Body of pancreas (tissue), 4 donors: Measurements from ENCODE around the gene SESN2. TPM values are rescaled to one million over a fixed set of nuclear protein-coding genes. Genes with fewer than 3 reads are reported as not detected.
A peak's percentile ranks its signal among the peaks of the same experiment; 100 is the strongest.

Source experiments
- ATAC-seq: fragments of 150-250 bp; one replicate; pipeline ENCODE4 v1.9.1; 2016
- DNase-seq, 4 donors: peaks; one replicate each; pipeline ENCODE4 v3.0.0-alpha.2; 2019
- H3K27ac ChIP-seq, 4 donors: fragments of 200-600 bp; sonication (generic); 1 replicate in 3 of 4; 2 replicates in 1 of 4; pipeline versions ENCODE4 v1.5.1 to v1.6.1; 2016 to 2019; ENCODE audit warnings: mild to moderate bottlenecking in 1 of 4, mixed read lengths in 1 of 4, moderate library complexity in 1 of 4
- H3K27me3 ChIP-seq, 2 donors: fragments of 200-600 bp; sonication (generic); one replicate each; pipeline ENCODE4 v1.6.0; 2016; ENCODE audit warnings: mild to moderate bottlenecking in 1 of 2
- H3K36me3 ChIP-seq, 2 donors: fragments of 200-600 bp; sonication (generic); replicated peaks in 1 of 2; 2 replicates each; pipeline ENCODE4 v1.5.1; 2016; ENCODE audit warnings: low read depth in 2 of 2; ENCODE audit not compliant: insufficient read depth in 1 of 2
- H3K4me1 ChIP-seq: fragments of 200-600 bp; sonication (generic); one replicate; pipeline ENCODE4 v1.6.0; 2016
- H3K4me3 ChIP-seq, 2 donors: fragments of 200-600 bp; sonication (generic); 1 replicate in 1 of 2; 2 replicates in 1 of 2; pipeline ENCODE4 v1.5.1; 2016 to 2019
- H3K9me3 ChIP-seq, 3 donors: fragments of 200-600 bp; sonication (generic); 1 replicate in 2 of 3; 2 replicates in 1 of 3; pipeline ENCODE4 v1.5.1; 2016
- POLR2A ChIP-seq, 3 donors: fragments of 450-650 bp; IDR thresholded peaks; one replicate each; pipeline ENCODE4 v1.6.1; 2016; ENCODE audit warnings: antibody characterized with exemption in 3 of 3, mild to moderate bottlenecking in 2 of 3
- WGBS, 2 donors: methylation state at CpG; one replicate each; pipeline ENCODE4 v1.1.5; 2017; 5-methylcytosine and 5-hydroxymethylcytosine counted together
- intact Hi-C: fragments of 100-400 bp; cut with DNase I; formaldehyde crosslinking; loops from one replicate; pipeline ENCODE4 v1.15.1; 2023
- total RNA-seq, 2 donors: library from RNA; depleted of rRNA; stranded (reverse); fragments of >200 nt; gene quantifications; one replicate each; pipeline ENCODE4 v1.1.0, GENCODE V29; 2016
- TF ChIP-seq, protein P1 (sequence below), 7 experiments: fragments of 450-650 bp in 4 of 7; fragments of 200-600 bp in 3 of 7; sonication (generic) in 3 of 7; IDR thresholded peaks; one replicate each; pipeline ENCODE4 v1.5.1; 2016 to 2019; ENCODE audit warnings: antibody characterized with exemption in 7 of 7

SESN2 gene
- 10 to 100 TPM in 1 of 2 donors, 1 to 10 TPM in 1; 8.2 to 12.5 TPM for total RNA-seq

GRCh38 chr1:28259252-28259933 lies at the start of gene SESN2:
TSS of gene SESN2 (plus strand) at chr1:28259518. CDS start at chr1:28259848, 330 bp downstream.
- intact Hi-C loops: no loop called here
- TF ChIP-seq, protein P1, sequence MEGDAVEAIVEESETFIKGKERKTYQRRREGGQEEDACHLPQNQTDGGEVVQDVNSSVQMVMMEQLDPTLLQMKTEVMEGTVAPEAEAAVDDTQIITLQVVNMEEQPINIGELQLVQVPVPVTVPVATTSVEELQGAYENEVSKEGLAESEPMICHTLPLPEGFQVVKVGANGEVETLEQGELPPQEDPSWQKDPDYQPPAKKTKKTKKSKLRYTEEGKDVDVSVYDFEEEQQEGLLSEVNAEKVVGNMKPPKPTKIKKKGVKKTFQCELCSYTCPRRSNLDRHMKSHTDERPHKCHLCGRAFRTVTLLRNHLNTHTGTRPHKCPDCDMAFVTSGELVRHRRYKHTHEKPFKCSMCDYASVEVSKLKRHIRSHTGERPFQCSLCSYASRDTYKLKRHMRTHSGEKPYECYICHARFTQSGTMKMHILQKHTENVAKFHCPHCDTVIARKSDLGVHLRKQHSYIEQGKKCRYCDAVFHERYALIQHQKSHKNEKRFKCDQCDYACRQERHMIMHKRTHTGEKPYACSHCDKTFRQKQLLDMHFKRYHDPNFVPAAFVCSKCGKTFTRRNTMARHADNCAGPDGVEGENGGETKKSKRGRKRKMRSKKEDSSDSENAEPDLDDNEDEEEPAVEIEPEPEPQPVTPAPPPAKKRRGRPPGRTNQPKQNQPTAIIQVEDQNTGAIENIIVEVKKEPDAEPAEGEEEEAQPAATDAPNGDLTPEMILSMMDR (IDR thresholded peaks at IDR 0.05): no peak
- TF ChIP-seq POLR2A (IDR thresholded peaks at IDR 0.05): peak; percentile 96 to 97 (median 96)
- no peaks in the 10 kb centered on the region for H3K27me3 ChIP-seq
- H3K4me1 ChIP-seq: peaks cover 41% of the 10 kb centered on the region
- H3K9me3 ChIP-seq: no peaks in the 10 kb centered on the region
- peak; percentile 98 for ATAC-seq
- 0 to 1% methylated on average over 5 to 68 of the region's 76 CpGs for WGBS, 2 donors
- peak within 1 kb of the TSS; percentile 73 to 88 (median 82) for H3K27ac ChIP-seq
- DNase-seq: peak; percentile 99
- peak within 1 kb of the TSS; percentile 67 to 97 for H3K4me3 ChIP-seq
- no peaks in the 10 kb centered on the region for H3K36me3 ChIP-seq

DNA sequence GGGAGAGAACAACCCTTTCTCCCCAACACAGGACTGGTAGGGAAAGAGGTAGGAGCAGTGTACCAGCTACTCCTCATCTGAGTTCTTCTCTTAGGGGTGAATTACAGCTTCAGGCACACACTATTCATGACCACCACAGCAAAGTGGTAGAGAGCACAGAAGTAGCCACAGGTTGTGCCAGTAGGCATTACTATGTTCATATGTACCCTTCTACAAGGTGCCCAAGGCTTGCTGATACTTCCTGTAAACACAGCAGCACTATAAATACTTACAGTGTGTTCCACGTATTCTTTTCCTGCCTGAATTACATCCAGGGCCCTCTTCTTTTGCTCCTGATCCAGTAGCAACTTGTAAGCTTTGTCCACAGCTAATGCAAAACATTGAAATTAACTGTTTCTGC lies 49.6 kb upstream of the SESN2 start:
- intact Hi-C loops: no loop called here
- ATAC-seq (no peak), DNase-seq (no peak)
- Histone ChIP-seq H3K27me3 (no peaks in the 10 kb centered on the region), H3K27ac (no peak overlapping the region), H3K4me1 (peaks cover 9% of the 10 kb centered on the region), H3K9me3 (no peaks in the 10 kb centered on the region), H3K36me3 (peaks cover 0 to 15% of the 10 kb centered on the region in 2 donors), H3K4me3 (no peak overlapping the region)
- WGBS, 2 donors: 75 to 76% methylated on average over 1 of the region's 1 CpG
- TF ChIP-seq, protein P1 (IDR thresholded peaks at IDR 0.05): no peak
- no peak for TF ChIP-seq POLR2A (IDR thresholded peaks at IDR 0.05)

DNA sequence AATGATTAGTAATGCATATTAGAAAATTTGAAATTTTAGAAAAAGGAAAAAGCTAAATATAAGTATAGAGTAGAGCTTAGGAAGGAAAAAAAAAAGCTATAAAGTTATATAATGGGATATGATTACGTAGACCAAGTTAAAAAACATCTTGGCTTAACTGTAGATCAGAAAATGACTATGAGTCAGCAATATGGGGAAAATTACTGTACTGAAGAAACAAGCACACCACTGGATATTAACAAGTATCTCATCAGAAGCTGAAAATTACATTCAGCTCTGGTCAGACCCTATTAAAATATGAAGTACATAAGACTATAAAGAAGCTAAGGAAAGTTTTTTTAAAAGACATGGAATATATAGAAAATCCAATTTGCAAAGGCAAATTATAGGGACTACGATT lies 46.0 kb upstream of the SESN2 start:
- peaks cover 0 to 14% of the 10 kb centered on the region in 2 donors for H3K36me3 ChIP-seq
- no peaks in the 10 kb centered on the region for H3K4me1 ChIP-seq
- H3K27ac ChIP-seq: no peak overlapping the region
- no peaks in the 10 kb centered on the region for H3K9me3 ChIP-seq
- TF ChIP-seq POLR2A (IDR thresholded peaks at IDR 0.05): no peak
- TF ChIP-seq, protein P1 (IDR thresholded peaks at IDR 0.05): no peak
- intact Hi-C loops: no loop called here
- WGBS, 2 donors: 83 to 88% methylated on average over 2 of the region's 2 CpGs
- ATAC-seq (no peak), DNase-seq (no peak)
- no peaks in the 10 kb centered on the region for H3K27me3 ChIP-seq
- no peak overlapping the region for H3K4me3 ChIP-seq

GRCh38 chr1:28229089-28229488 lies 30.2 kb upstream of the SESN2 start:
- intact Hi-C loops: no loop called here
- H3K27me3 ChIP-seq: no peaks in the 10 kb centered on the region
- H3K27ac ChIP-seq: no peak overlapping the region
- no peaks in the 10 kb centered on the region for H3K9me3 ChIP-seq
- no peak for TF ChIP-seq POLR2A (IDR thresholded peaks at IDR 0.05)
- TF ChIP-seq, protein P1 (IDR thresholded peaks at IDR 0.05): no peak
- no peak for ATAC-seq
- H3K4me1 ChIP-seq: peaks cover 30% of the 10 kb centered on the region
- H3K36me3 ChIP-seq: peaks cover 11 to 17% of the 10 kb centered on the region in 2 donors
- H3K4me3 ChIP-seq: no peak overlapping the region
- no peak for DNase-seq

- Histone ChIP-seq H3K27ac (no peak overlapping the region), H3K4me3 (no peak overlapping the region), H3K27me3 (no peaks in the 10 kb centered on the region), H3K9me3 (no peaks in the 10 kb centered on the region), H3K4me1 (peaks cover 31% of the 10 kb centered on the region), H3K36me3 (peaks cover 11 to 15% of the 10 kb centered on the region in 2 donors)
- intact Hi-C loops: no loop called here
- TF ChIP-seq POLR2A (IDR thresholded peaks at IDR 0.05): no peak
- TF ChIP-seq, protein P1 (IDR thresholded peaks at IDR 0.05): no peak
- 83 to 89% methylated on average over 2 of the region's 2 CpGs for WGBS, 2 donors
- no peak for DNase-seq
- ATAC-seq: no peak
Observed at GRCh38 chr1:28229996-28230395, 29.3 kb upstream of the SESN2 start.
